BJ (cell line): ENCODE data around the gene ZNF79. TPM values are rescaled to one million over a fixed set of nuclear protein-coding genes. Genes with fewer than 3 reads are reported as not detected.

Experiments
- CTCF ChIA-PET: fragments of 350-600 bp; formaldehyde crosslinking; extraction: SDS; loops from one replicate; lab custom pipeline; 2021; ENCODE audit warnings: antibody characterized with exemption, inconsistent platforms; lab: Yijun Ruan, JAX
- POLR2A ChIA-PET: fragments of 300-600 bp; sonication (Branson Sonifier 250); formaldehyde crosslinking; extraction: SDS; loops from one replicate; lab custom pipeline; 2021; ENCODE audit warnings: antibody characterized with exemption; lab: Charles Lee
- DNase-seq: peaks from one replicate; pipeline ENCODE4 v3.0.0-alpha.2; 2011; ENCODE audit warnings: low read depth
- H3K27me3 ChIP-seq: 2 replicates; pipeline ENCODE4 v1.6.0; 2011; ENCODE audit warnings: low read length; ENCODE audit not compliant: control insufficient read depth, insufficient read depth
- H3K36me3 ChIP-seq: 2 replicates; pipeline ENCODE4 v1.5.1; 2011; ENCODE audit warnings: low read length; ENCODE audit not compliant: control insufficient read depth, insufficient read depth
- H3K4me3 ChIP-seq: 2 replicates; pipeline ENCODE4 v1.5.1; 2011; ENCODE audit warnings: low read depth, mild to moderate bottlenecking, control low read depth, low read length
- CTCF ChIP-seq: IDR thresholded peaks from 2 replicates; pipeline ENCODE4 v1.5.1; 2011; ENCODE audit warnings: low read depth, mild to moderate bottlenecking, control low read depth, inconsistent platforms, low read length, moderate library complexity; ENCODE audit not compliant: insufficient read depth
- polyA plus RNA-seq: library from polyadenylated mRNA; depleted of rRNA; stranded (reverse); fragments of >200 nt; gene quantifications from 2 replicates; pipeline ENCODE4 v1.2.3, GENCODE V29; 2011

ZNF79 gene
- polyA plus RNA-seq, 1 experiment, result 6.9 TPM

GRCh38 chr9:127402401-127403090 is 21.6 kb upstream of the ZNF79 start:
- H3K4me3 ChIP-seq, result no peak overlapping the region
- no peak for DNase-seq
- no peaks in the 10 kb centered on the region for H3K27me3 ChIP-seq
- TF ChIP-seq CTCF, result no peak
- ChIA-PET POLR2A (no interaction called here), CTCF (no interaction called here)
- peaks cover 10% of the 10 kb centered on the region for H3K36me3 ChIP-seq

GRCh38 chr9:127403507-127404192 is 20.5 kb upstream of the ZNF79 start:
- Histone ChIP-seq H3K36me3 (peaks cover 10% of the 10 kb centered on the region), H3K27me3 (no peaks in the 10 kb centered on the region), H3K4me3 (no peak overlapping the region)
- CTCF ChIA-PET, result interaction anchor here (1.0 kb wide), 1 partner anchor 11 kb away, joined by 5 read pairs; no protein-coding TSS in a partner anchor
- POLR2A ChIA-PET, result no interaction called here
- DNase-seq, result no peak
- no peak for TF ChIP-seq CTCF

GRCh38 chr9:127404631-127405030 is 19.6 kb upstream of the ZNF79 start:
- H3K36me3 ChIP-seq, result peaks cover 10% of the 10 kb centered on the region
- no peak for DNase-seq
- no peaks in the 10 kb centered on the region for H3K27me3 ChIP-seq
- no peak for TF ChIP-seq CTCF
- no peak overlapping the region for H3K4me3 ChIP-seq
- CTCF ChIA-PET, result no interaction called here
- POLR2A ChIA-PET, result no interaction called here

- DNase-seq, result no peak
- TF ChIP-seq CTCF, result no peak
- Histone ChIP-seq H3K36me3 (peaks cover 9% of the 10 kb centered on the region), H3K27me3 (no peaks in the 10 kb centered on the region), H3K4me3 (no peak overlapping the region)
- ChIA-PET POLR2A (no interaction called here), CTCF (no interaction called here)
Observed at GRCh38 chr9:127405344-127406125, 18.6 kb upstream of the ZNF79 start.
